RPMI7951 (cell line): ENCODE results near the gene EGFL7. TPM values are rescaled to one million over a fixed set of nuclear protein-coding genes. Genes with fewer than 3 reads are reported as not detected.
"Not testable (repeated sequence)": the region's sequence is repeated elsewhere in the genome, so short reads cannot be mapped to it uniquely, and the experiment has no call there.

Source experiments
- DNase-seq: peaks from one replicate; pipeline ENCODE4 v3.0.0-alpha.2; 2012; ENCODE audit warnings: low read depth
- total RNA-seq: library from RNA; depleted of rRNA; stranded (reverse); fragments of >200 nt; shearing (Covaris generic); gene quantifications from 2 replicates; pipeline ENCODE4 v1.2.3, GENCODE V29; 2014

The EGFL7 gene
- total RNA-seq, 1 experiment from 2014 or later = 1.6 TPM

GRCh38 chr9:136697146-136697820 is 34.6 kb downstream of the EGFL7 start:
- DNase-seq = peak; percentile 43

DNA sequence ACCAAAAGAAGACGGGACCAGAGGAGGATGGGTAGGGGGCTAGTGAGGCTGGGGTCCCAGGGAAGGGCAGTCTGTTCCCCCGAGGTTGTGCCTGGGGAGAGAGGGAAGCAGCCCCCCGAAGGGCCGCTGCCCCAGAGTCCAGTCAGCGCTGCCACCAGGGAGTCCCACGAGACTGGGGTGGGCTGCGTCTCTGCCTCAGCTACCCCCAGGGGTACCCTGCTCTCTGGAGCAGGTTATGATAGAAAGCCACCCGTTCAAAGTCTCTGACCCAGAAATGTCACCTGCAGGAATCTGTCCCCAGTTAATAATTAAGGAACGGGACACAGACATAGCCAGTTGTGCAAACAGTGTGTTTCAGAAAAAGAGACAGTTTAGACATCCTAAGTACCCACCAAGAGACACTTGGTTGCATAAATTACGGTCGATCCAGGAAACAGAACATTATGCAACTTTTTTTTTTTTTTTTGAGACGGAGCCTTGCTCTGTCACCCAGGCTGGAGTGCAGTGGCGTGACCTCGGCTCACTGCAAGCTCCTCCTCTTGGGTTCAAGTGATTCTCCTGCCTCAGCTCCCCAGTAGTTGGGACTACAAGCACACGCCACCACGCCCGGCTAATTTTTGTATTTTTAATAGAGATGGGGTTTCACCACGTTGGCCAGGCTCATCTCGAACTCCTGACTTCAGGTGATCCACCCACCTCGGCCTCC is 35.3 kb downstream of the EGFL7 start:
- no peak for DNase-seq

DNA sequence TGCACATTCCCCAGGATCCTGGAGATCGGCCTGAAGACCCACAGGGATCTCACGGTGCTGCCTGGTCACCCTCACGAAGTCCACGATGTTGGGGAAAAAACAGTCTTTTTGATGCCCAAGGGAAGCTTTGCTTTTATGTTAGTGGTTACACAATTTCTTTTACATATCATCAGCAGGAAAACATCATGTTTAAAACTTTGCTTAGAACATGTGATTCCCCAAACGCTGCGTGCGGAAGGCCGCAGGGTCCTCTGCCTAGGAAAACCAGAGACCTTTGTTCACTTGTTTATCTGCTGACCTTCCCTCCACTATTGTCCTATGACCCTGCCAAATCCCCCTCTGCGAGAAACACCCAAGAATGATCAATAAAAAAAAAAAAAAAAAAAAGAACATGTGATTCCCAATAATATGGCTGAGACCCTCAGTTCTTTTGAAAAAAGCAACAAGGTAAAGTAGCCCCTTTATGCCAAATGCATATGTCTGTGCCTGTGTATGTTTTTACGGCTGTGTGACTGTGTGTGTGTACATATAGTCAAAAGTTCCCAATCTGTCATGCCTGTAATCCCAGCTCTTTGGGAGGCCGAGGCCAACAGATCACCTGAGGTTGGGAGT is 36.0 kb downstream of the EGFL7 start:
- DNase-seq = no peak

DNA sequence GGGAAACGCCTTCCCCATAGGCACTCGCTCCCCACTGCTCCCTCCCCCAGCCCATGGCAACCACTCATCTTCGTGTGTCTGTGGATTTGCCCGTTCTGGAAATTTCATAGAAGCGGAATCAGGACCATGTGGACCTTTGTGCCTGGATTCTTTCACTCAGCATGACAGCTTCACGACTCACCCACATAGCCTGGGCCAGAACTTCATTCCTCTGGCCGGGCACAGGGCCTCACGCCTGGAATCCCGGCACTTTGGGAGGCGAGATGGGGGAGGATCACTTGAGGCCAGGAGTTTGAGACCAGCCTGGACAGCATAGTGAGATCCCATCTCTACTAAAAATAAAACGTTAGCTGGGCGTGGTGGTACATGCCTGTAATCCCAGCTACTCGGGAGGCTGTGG is 37.6 kb downstream of the EGFL7 start:
- peak; percentile 32 for DNase-seq

GRCh38 chr9:136700959-136701667 is 38.4 kb downstream of the EGFL7 start:
- no peak for DNase-seq

DNA sequence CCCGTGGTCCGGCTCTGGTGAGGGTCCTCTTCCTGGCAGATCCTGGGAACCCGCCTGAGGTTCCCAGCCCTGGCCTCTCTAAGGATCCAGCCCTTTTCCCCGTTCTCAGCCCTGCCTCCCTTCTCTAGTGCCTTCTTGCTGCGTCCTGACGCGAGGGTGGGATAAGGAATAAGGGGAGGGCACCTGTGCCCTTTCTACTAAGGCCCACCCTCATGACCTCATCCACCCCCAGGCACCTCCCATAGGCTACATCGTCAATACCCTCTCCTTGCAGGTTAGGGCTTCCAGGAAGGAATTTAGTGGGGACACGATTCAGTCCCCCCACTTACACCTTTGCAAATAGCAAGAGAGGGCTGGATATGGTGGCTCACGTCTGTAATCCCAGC is 38.9 kb downstream of the EGFL7 start:
- DNase-seq = no peak

GRCh38 chr9:136703276-136703860 is 40.7 kb downstream of the EGFL7 start:
- no peak for DNase-seq

DNA sequence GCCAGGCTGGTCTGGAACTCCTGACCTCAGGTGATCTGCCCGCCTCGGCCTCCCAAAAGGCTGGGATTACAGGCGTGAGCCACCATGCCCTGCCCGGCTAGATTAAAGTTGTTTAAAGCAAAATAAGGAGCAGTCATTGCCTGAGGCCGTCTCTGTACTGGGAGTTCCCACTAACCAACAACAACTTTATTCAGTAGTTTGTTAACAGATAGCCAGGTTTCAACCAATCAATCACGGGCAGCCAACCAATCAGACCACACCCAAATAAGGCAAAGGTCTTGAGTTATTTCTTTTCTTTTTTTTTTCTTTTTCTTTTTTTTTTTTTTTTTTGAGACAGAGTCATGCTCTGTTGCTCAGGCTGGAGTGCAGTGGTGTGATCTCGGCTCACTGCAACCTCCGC is 42.0 kb downstream of the EGFL7 start:
- DNase-seq = not testable (repeated sequence)

- DNase-seq = no peak
Measured at GRCh38 chr9:136705564-136705963, 42.8 kb downstream of the EGFL7 start.

GRCh38 chr9:136707011-136707410 is 44.3 kb downstream of the EGFL7 start:
- no peak for DNase-seq

GRCh38 chr9:136707849-136708517 is 45.3 kb downstream of the EGFL7 start:
- no peak for DNase-seq

- no peak for DNase-seq
Measured at GRCh38 chr9:136709454-136710109, 46.9 kb downstream of the EGFL7 start.

- no peak for DNase-seq
Measured at GRCh38 chr9:136710543-136710942, 47.8 kb downstream of the EGFL7 start.

DNA sequence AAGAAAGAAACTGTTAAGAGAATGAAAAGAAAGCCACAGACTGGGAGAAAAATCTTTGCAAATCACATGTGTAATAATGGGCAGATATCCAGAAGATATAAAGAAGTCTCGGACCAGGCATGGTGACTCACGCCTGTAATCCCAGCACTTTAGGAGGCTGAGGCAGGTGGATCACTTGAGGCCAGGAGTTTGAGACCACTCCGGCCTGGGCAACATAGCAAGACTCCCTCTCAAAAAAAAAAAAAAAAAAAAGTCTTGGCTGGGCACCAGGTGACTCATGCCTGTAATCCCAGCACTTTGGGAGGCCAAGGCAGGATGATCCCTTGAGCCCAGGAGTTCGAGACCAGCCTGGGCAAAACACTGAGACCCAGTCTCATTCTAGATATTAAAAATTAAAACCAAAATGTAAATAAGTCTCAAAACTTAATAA is 48.5 kb downstream of the EGFL7 start:
- not testable (repeated sequence) for DNase-seq

DNA sequence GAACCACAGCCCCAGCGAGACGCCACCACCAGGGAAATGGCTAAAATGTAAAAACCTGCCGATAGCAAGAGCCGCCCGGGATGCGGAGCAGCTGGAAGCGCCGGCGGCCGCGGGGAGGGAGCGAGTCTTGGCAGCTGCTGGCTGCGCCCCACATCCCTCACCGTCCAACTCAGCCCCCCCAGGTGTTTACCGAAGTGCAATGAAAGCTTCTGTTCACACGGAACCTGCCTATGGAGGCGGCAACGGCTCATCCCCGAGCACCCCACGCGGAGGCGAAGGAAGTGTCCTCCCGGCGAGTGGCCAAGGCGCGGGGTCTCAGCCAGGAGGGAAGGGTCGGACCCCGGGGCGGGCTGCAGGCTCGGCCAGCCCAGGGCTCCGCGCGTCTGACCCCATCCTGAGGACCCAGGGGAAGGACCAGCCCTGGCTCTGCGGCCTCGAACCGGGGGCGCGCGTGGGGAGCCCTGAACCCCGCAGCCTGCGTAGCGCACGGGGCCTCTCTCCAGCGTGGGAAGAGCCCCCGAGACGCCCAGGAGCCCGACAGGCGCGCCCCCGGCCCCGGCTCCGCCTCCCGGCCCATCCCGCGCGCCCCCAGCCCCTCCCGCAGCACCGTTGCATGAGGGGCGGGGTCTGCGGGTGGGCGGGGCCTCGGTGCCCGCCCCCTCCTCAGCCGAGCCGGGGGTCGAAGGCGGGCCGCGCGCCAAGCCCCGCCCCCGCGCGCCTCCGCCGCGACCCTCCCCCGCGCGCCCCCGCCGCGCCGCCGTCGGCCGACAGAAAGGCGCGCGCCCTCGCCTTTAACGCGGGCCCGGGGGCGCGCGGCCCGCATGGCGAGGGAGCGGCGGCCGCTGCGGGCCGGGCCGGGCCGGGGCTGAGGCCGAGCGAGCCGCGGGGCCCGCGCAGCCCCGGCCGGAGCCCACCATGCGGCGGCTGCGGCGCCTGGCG is 49.3 kb downstream of the EGFL7 start, which contains the start of gene DIPK1B:
Gene DIPK1B, plus strand, starts transcription at position 822 of the 939 bp plus-strand sequence. Its CDS starts 94 bp downstream, at position 916.
- DNase-seq = no peak

GRCh38 chr9:136712690-136713544 is 50.2 kb downstream of the EGFL7 start:
- no peak for DNase-seq

- DNase-seq = no peak
Measured at GRCh38 chr9:136713550-136713949, 50.8 kb downstream of the EGFL7 start.

DNA sequence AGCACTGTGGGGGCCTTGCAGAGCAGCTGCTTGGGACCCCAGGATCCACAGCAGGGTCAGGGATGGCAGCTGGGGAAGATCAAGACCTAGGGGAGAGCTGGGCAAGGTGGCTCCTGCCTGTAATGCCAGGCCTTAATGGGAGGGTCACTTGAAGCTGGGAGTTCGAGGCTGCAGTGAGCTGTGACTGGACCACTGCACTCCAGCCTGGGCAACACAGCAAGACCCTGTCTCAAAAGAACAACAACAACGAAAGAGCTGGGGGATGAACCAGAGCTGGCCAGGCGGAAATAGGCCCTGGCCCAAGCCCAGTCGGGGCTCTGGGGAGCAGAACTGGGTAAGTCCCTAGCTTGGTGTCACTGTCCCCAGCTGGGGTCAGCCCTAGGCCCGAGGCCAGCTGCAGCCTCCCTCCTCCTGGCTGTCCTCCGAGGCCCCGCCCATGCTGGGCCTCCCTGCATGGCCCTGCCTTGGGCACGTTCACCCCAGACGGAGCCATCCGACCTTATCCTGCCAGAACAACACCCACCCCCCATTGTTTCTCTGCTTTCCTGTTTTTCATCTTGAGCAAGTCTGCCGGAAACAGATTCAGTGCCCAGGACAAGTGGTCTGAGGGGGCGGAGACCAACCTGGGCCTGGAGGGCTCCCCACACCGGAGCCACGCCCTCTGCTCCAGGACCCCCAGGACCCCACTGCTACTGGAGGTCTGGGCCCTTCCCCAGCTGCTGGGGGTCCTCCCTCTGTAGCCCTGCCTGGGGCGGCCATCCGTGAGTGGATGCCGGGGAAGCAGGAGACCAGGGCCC is 51.6 kb downstream of the EGFL7 start:
- no peak for DNase-seq
